HL-60 (cell line): ENCODE results near the gene IRS1.

ENCODE experiments used
- DNase-seq, 2 experiments: peaks; one replicate each; pipeline ENCODE4 v3.0.0-alpha.2; 2010 to 2020; ENCODE audit warnings: low read depth in 1 of 2, low spot score in 1 of 2
- H3K27ac ChIP-seq: fragments of 250-450 bp; sonication (Bioruptor Pico); replicated peaks from 2 replicates; pipeline ENCODE4 v1.5.1; 2020; ENCODE audit warnings: mild to moderate bottlenecking, moderate library complexity
- H3K27me3 ChIP-seq: fragments of 250-450 bp; sonication (Bioruptor Pico); 2 replicates; pipeline ENCODE4 v1.5.1; 2021; ENCODE audit warnings: mild to moderate bottlenecking, moderate library complexity; ENCODE audit not compliant: insufficient read depth, poor library complexity, severe bottlenecking
- H3K4me3 ChIP-seq: replicated peaks from 2 replicates; pipeline ENCODE4 v1.5.1; 2011; ENCODE audit warnings: mild to moderate bottlenecking, control low read depth, low read length; ENCODE audit not compliant: insufficient read depth
- CTCF ChIP-seq: IDR thresholded peaks from one replicate; pipeline ENCODE4 v1.5.1; 2011; ENCODE audit warnings: low read length, control low read depth, inconsistent platforms; ENCODE audit not compliant: insufficient read depth
- GABPA ChIP-seq: IDR thresholded peaks from 2 replicates; pipeline ENCODE4 v1.6.1; 2012; ENCODE audit warnings: low read depth
- POLR2AphosphoS5 ChIP-seq: IDR thresholded peaks from 2 replicates; pipeline ENCODE4 v1.6.1; 2012; ENCODE audit warnings: low read depth
- REST ChIP-seq: IDR thresholded peaks from 2 replicates; pipeline ENCODE4 v1.6.1; 2012; ENCODE audit warnings: low read depth; ENCODE audit not compliant: insufficient replicate concordance
- SPI1 ChIP-seq: IDR thresholded peaks from 2 replicates; pipeline ENCODE4 v1.6.1; 2012; ENCODE audit warnings: low read depth, mild to moderate bottlenecking, borderline replicate concordance

The IRS1 gene

DNA sequence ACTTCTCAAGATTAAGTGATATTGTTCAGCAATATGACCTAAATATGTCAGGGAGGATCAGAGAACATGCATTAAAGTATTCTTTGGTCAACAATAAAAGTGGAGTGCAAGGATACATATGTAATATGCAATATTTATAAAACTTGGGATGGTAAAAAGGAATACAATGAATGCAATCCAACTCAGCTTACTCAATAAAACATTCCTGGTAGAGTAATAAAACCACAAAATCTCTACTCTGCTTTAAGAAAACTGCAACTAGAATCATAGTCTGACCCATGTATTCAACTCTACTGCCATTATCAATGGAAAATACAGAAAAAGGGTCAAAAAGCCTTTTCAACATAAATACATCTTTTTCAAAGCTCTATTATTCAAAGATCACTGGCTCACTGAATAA is 11.6 kb downstream of the IRS1 start:
- no peak for DNase-seq
- H3K27me3 ChIP-seq: no peaks in the 10 kb centered on the region
- TF ChIP-seq CTCF: no peak
- TF ChIP-seq REST: no peak
- TF ChIP-seq SPI1: no peak
- no peak for TF ChIP-seq GABPA
- TF ChIP-seq POLR2AphosphoS5: no peak
- H3K27ac ChIP-seq: no peak overlapping the region
- no peak overlapping the region for H3K4me3 ChIP-seq

DNA sequence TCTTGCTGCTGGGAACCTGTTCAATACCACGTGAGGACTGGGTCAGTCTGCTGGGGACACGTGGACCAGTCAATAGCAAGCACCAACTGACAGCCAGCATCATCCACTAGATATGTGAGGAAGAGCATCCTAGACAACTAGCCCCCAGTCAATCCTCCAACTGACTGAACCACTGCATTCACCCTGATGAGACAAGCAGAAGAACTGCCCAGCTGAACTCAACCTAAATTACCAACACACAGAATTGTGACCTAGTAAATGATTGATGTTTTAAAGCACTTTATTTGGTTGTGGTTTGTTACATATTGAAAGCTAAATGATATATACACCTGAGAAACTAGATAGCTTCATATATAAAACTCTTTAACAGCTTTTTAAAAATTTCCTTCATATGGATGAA is 15.7 kb downstream of the IRS1 start:
- Histone ChIP-seq H3K27me3 (no peaks in the 10 kb centered on the region), H3K4me3 (no peak overlapping the region), H3K27ac (no peak overlapping the region)
- DNase-seq: no peak
- TF ChIP-seq SPI1: no peak
- TF ChIP-seq POLR2AphosphoS5: no peak
- no peak for TF ChIP-seq GABPA
- TF ChIP-seq CTCF: no peak
- no peak for TF ChIP-seq REST

- TF ChIP-seq SPI1 (no peak), CTCF (no peak), REST (no peak), GABPA (no peak), POLR2AphosphoS5 (no peak)
- H3K4me3 ChIP-seq: no peak overlapping the region
- no peaks in the 10 kb centered on the region for H3K27me3 ChIP-seq
- no peak overlapping the region for H3K27ac ChIP-seq
- no peak for DNase-seq
Observed at GRCh38 chr2:226782092-226782713, 17.4 kb downstream of the IRS1 start.
